Fibroblast of skin of left biceps (primary cell): Measurements from ENCODE around the gene SKIL.
A peak's percentile ranks its signal among the peaks of the same experiment; 100 is the strongest.

Experiments used
- DNase-seq, 2 experiments: peaks; one replicate each; pipeline ENCODE4 v3.0.0-alpha.2; 2013; ENCODE audit warnings: low read depth in 2 of 2

SKIL gene

GRCh38 chr3:170387950-170388349 is 30.4 kb downstream of the SKIL start:
- peak; percentile 12 to 22 for DNase-seq

- no peak for DNase-seq
Measured at GRCh38 chr3:170391108-170391507, 33.6 kb downstream of the SKIL start.

GRCh38 chr3:170397685-170398084 is 40.2 kb downstream of the SKIL start:
- DNase-seq: no peak

GRCh38 chr3:170405101-170405500 is 47.6 kb downstream of the SKIL start:
- DNase-seq: no peak

GRCh38 chr3:170410428-170411029 is 53.0 kb downstream of the SKIL start:
- DNase-seq: no peak

GRCh38 chr3:170413291-170413690 is 55.8 kb downstream of the SKIL start:
- no peak for DNase-seq

GRCh38 chr3:170414202-170414663 is 56.7 kb downstream of the SKIL start:
- DNase-seq: peak; percentile 96

- no peak for DNase-seq
Measured at GRCh38 chr3:170417090-170417489, 59.6 kb downstream of the SKIL start.

- DNase-seq: peak; percentile 52 to 62
Measured at GRCh38 chr3:170418422-170419398, 61.2 kb downstream of the SKIL start, which contains the start of gene CLDN11. Gene CLDN11 (plus strand): TSS chr3:170418868. CDS start chr3:170419067, 199 bp downstream.

GRCh38 chr3:170419557-170420087 is 62.1 kb downstream of the SKIL start:
- DNase-seq: no peak

- DNase-seq: no peak
Measured at GRCh38 chr3:170420307-170420821, 62.8 kb downstream of the SKIL start.

- DNase-seq: no peak
Measured at GRCh38 chr3:170421111-170421641, 63.7 kb downstream of the SKIL start.

- DNase-seq: no peak
Measured at GRCh38 chr3:170421758-170422157, 64.2 kb downstream of the SKIL start.

GRCh38 chr3:170423001-170423615 is 65.6 kb downstream of the SKIL start:
- no peak for DNase-seq

GRCh38 chr3:170424879-170425278 is 67.4 kb downstream of the SKIL start:
- no peak for DNase-seq

- DNase-seq: no peak
Measured at GRCh38 chr3:170425491-170426239, 68.2 kb downstream of the SKIL start.

- DNase-seq: no peak
Measured at GRCh38 chr3:170426240-170426797, 68.8 kb downstream of the SKIL start.

GRCh38 chr3:170428095-170428494 is 70.6 kb downstream of the SKIL start:
- DNase-seq: no peak

GRCh38 chr3:170429050-170429449 is 71.5 kb downstream of the SKIL start:
- DNase-seq: peak in 1 of 2 experiments; percentile 47

GRCh38 chr3:170431054-170431453 is 73.5 kb downstream of the SKIL start:
- DNase-seq: no peak
